Breast epithelium (tissue), 3 donors: Measurements from ENCODE around the gene DDC.

Source experiments
- CTCF ChIP-seq, 3 donors: fragments of 450-650 bp; IDR thresholded peaks; one replicate each; pipeline ENCODE4 v1.5.1; 2016 to 2017; ENCODE audit warnings: antibody characterized with exemption in 3 of 3, mild to moderate bottlenecking in 3 of 3, moderate library complexity in 3 of 3
- POLR2A ChIP-seq: fragments of 450-650 bp; IDR thresholded peaks from one replicate; pipeline ENCODE4 v1.6.1; 2016; ENCODE audit warnings: antibody characterized with exemption, mild to moderate bottlenecking, moderate library complexity
- POLR2AphosphoS5 ChIP-seq, 3 donors: sonication (generic); formaldehyde crosslinking; IDR thresholded peaks; one replicate each; pipeline ENCODE4 v1.6.1; 2017; ENCODE audit warnings: antibody characterized with exemption in 3 of 3

DNA sequence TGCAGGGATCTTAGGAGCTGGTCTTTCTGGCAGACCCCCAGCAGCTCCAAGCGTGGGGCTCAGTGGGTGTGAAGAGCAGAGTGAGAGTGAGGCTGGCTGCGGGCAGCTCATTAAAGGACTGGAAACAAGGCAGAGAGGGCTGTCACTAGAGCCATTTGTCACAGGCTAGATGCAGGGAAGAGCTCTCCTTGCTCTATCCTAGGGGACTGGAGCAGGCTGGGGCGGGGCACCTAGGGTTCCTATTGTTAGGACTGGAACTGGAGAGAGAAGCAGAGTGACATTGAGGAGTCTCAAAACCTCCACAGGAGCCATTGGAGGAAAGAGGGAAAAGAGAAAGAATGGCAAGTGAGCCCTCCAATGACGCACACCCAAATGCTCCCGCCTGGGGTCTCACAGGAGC, 772 bp upstream of the DDC start:
- TF ChIP-seq CTCF (IDR thresholded peaks at IDR 0.05) (no peak), POLR2A (no peak), POLR2AphosphoS5 (IDR thresholded peaks at IDR 0.05) (no peak)
